HG02678 (cell line): Measurements from ENCODE around the gene YAF2.
A peak's percentile ranks its signal among the peaks of the same experiment; 100 is the strongest.
"Not testable (repeated sequence)": the region's sequence is repeated elsewhere in the genome, so short reads cannot be mapped to it uniquely, and the experiment has no call there.

Experiments used
- ATAC-seq: cut with Tn5 transposase; IDR thresholded peaks from one replicate; pipeline ENCODE4 v1.9.1; 2021; ENCODE audit warnings: mild to moderate bottlenecking, moderate library complexity; ENCODE audit not compliant: unreplicated experiment

Gene YAF2

DNA sequence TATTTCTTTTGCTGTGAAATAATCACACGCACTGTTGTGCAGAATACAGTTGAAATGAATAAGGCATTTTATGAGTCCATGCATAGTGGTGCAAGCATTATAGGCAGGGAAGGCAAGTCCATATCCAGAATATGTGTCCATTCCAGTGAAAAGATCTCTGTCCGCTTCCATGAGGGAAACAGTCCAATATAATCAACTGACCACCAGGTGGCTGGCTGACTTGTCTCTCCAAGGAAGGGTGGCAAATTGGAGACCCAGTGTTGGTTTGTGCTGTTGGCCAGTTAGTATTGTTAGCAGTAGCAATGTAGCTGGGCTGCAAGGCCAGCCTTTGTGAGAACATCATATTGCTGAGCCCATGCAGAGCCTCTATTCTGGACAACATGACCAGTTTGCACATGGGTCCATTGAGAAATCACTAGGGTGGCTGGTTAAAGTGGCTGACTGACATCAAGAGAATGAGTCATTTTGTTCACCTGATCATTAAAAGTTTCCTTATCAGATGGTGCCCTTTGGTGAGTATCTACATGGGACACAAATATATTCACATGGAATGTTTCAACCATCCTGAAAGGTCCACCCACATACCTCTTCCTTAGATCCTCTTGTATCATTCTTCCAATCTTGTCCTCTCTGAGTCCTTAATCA is 17.3 kb upstream of the YAF2 start:
- no peak for ATAC-seq

DNA sequence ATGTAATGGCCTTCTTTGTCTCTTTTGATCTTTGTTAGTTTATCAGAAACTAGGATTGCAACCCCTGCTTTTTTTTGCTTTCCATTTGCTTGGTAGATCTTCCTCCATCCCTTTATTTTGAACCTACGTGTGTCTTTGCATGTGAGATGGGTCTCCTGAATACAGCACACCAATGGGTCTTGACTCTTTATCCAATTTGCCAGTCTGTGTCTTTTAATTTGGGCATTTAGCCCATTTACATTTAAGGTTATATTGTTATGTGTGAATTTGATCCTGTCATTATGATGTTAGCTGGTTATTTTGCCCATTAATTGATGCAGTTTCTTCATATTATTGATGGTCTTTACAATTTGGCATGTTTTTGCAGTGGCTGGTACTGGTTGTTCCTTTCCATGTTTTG is 14.6 kb upstream of the YAF2 start:
- ATAC-seq, result not testable (repeated sequence)

DNA sequence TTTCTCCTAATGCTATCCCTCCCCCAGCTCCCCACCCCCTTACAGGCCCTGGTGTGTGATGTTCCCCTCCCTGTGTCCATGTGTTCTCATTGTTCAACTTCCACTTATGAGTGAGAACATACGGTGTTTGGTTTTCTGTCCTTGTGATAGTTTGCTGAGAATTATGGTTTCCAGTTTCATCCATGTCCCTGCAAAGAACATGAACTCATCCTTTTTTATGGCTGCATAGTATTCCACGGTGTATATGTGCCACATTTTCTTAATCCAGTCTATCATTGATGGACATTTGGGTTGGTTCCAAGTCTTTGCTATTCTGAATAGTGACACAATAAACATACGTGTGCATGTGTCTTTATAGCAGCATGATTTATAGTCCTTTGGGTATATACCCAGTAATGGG is 11.0 kb upstream of the YAF2 start:
- ATAC-seq, result not testable (repeated sequence)

DNA sequence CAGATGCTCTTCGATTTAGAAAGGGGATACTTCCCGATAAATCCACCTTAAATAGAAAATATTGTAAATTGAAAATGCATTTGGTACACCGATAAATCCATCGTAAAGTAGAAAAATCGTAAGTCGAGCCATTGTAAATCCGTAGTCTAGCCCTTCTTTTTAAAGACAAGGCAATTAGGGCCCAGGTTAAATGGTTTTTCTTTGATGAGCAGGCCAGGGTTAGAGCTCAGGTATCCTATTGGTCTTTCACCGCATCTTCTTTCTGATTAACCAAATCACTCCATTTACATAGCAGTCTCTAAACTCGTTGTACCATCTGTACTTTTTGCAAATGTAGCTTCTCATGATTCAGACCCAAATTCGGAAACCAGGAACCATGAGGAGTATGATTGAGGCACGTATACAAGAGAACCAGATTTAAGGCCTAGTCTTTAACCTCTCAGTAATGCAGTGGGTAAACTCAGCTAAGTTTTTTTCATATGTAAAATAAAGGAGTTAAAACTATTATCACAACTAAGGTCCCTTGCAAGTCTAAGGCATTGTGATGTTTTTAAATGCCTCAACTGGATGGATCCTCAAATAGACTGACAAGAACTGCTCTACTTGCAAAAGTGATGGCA is 2.2 kb upstream of the YAF2 start:
- no peak for ATAC-seq

DNA sequence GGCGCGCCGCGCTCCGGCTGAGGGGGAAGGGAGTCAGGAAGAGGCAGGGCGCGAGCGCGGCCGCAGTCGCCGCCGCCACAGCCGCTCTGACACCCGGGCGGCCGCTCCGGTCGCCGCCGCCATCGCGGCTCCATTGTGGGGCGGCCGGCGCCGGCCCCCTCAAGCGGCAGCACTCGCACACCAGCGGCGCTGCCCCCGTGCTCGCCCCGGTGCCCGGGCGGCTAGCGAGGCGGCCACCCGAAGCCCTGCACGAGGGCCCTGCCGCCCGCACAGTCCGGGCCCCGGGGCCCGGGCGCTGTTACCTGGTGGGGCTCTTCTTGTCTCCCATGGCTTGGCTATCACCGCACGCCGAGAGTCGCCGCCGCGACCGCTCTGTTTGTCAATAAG is 202 bp downstream of the YAF2 start:
- ATAC-seq, result peak; percentile 30

DNA sequence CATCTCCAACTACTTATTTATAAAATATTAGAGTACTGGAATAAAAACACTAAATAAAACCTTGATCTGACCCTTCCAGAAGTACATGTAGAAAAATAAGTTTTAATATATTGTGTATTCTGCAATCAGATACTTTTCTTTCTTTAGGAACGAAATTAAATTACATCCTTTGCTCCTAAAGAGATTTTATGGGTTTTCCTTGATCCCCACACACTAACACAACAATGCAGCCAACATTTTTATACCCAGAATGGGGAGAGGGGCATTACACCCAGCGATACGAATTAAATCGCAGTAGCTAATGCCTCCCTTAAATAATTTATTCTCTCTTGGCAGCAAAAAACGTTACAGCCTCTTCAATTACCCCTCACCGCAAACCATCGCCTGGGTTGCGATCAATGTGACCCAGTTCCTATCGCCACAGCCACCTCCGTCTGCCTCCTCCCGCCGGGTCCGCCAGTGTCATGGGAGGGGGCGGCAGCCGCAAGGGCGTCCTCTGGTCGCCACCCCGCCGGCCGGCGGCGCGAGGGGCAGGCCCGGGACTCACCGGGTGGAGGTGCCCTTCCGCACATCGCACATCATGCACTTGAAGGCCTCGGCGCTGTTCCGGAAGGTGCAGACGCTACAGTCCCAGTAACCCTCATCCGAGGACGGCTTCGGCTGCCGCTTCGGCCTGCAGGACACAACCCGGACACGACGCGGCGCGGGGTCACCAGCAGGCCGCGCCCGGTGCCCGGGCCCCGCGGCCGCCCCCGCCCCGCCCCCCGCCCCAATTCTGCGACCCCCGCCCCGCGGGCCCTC is 796 bp downstream of the YAF2 start:
- peak; percentile 79 for ATAC-seq

DNA sequence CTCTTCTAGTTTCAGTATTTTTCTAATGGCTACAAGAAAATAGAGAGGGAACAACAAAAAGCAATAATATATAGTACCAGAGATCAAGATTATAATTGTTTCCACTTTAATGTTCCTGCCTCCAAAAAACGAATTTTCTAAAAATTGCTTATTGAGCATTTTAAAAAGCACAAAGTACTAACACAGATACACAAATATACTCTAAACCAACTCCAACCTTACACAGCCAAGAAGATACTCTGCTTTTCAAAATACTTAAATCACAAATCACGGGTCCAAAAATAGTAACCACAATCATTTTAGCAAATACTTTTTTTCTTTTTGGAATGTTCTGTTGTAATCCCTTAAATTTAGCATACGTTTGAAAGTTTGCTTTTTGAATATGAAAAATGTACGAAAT is 2.0 kb downstream of the YAF2 start:
- ATAC-seq, result no peak

DNA sequence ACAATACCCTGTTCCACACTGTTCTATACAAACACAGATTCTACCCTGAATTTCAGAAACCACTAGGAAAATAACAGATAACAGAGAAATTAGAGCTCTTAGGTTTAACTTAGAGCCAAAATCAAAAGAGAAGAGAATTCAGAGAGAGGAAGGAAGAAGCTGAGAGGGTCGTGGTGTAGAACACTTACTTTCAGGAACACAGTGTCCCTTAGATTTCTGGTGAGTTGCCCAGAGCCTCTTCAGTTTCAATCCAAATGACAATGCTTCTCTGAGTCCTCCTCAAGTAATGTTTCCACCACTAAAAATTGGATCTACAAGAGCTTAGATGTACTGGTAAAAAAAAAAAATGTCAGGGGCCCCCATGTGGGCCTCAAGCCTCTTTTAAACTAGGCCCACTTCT is 2.6 kb downstream of the YAF2 start:
- no peak for ATAC-seq

DNA sequence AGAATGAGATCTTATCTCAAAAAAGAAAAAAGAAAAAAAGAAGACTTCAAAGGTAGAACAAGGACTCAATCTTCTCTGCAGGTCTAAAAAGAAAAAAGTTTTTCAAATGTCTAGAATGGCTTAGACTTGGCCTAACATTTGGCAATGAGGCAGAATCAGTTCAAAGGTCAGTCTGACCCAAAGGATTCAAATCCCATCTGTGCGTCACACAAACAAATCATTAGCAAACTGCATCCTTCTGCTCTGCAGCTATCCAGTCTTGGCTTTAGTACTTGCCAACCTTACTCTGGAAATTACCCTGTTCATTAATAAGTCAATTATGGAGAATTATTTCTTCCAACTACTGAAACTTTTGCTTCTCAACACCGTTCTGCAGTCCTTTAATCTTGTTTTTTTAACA is 3.1 kb downstream of the YAF2 start:
- no peak for ATAC-seq

DNA sequence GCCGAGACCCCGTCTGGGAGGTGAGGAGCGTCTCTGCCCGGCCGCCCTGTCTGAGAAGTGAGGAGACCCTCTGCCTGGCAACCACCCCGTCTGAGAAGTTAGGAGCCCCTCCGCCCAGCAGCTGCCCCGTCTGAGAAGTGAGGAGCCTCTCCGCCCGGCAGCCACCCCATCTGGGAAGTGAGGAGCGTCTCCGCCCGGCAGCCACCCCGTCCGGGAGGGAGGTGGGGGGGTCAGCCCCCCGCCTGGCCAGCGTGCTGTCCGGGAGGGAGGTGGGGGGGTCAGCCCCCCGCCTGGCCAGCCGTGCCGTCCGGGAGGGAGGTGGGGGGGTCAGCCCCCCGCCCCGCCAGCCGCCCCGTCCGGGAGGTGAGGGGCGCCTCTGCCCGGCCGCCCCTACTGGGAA is 10.5 kb downstream of the YAF2 start:
- not testable (repeated sequence) for ATAC-seq

DNA sequence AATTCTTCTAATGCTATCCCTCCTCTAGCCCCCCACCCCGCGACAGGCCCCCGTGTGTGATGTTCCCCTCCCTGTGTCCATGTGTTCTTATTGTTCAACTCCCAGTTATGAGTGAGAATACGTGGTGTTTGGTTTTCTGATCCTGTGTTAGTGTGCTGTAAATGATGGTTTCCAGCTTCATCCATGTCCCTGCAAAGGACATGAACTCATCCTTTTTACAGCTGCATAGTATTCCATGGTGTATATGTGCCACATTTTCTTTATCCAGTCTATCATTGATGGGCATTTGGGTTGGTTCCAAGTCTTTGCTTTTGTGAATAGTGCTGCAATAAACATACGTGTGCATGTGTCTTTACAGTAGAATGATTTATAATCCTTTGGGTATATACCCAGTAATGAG is 13.5 kb downstream of the YAF2 start:
- ATAC-seq, result not testable (repeated sequence)

DNA sequence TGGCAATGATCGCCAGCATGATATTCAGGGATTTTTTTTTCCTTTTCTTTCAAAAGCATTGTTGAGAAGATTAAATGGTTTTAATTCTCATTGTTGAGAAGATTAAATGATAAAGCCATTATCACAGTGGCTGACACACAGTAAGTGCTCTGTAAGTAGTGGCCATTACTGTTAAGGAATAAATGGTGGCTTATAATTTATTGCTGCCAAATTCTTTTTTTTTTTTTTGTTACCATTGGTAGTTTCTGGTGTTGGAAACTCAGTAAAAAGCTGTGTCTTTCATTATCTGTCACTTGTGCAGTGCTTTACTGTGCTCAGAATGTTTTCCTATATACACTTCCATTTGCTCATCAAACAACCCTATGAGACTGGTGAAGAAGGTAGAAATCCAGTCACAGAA is 15.3 kb downstream of the YAF2 start:
- ATAC-seq, result no peak

DNA sequence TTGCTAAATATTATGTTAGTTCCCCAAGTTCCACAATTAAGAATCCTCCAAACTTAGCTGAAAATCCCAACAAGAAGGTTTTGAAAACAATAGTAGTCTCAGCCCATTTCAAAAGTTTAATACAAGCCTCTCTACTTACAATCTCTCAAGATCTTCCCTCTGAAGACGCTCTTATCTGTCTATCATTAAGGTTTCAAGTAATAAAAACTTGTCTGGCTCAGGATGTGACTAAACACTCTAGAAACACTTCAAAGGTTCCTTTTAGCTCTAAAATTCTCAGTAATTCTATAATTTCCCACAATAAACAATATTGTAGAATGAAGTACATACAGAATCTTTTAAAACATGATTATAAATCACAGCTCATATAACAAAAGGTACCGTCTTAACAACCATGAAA is 16.3 kb downstream of the YAF2 start:
- ATAC-seq, result no peak

DNA sequence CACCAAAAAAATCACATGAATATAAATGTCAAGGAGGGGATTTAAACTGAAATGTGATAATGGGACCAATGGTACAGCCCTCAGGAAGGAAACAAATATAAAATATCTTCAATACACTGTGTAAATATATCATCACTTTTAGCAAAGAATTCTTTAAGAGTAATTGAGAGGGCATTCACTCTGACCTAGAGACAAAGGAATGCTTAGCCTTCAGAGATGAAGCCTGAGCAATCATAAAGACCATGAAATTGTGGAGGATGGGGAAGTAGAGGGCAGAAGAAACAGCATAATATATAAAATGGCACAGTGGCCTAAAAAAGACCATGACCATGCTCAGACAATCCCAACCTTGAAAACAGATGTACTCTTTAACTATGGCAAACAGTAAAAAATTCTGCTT is 20.4 kb downstream of the YAF2 start:
- ATAC-seq, result no peak

DNA sequence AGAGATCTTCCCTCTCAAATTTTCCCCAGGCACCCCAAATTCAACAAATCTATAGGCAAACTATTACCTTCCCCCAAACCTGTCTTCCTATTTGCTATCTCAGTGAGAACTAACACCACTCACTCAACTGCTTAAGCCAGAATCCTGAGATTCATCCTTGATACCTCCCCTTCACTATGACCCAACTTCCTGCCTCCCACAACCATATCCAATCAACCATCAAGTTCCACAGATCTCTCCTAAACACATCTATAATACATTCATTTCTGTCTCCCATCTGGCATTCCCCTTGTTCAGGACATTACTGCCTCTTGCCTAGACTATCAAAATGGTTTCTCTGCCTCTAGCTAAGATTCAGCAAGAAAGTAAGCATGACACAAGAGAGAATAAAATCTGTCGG is 21.3 kb downstream of the YAF2 start:
- ATAC-seq, result no peak

DNA sequence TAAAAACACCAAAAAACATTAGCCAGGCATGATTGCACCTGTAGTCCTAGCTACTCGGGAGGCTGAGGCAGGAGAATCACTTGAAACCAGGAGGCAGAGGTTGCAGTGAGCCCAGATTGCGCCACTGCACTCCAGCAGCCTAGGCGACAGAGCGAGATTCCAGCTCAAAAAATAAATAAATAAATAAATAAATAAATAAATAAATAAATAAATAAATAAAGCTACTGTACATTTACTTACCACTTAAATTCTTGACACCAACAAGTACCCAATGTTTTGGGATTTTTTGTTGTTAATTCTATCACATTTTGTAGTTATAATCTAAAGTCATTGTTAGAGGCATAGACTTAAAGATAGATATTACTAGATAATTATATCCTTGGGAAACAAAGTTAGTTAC is 22.3 kb downstream of the YAF2 start:
- ATAC-seq, result not testable (repeated sequence)

DNA sequence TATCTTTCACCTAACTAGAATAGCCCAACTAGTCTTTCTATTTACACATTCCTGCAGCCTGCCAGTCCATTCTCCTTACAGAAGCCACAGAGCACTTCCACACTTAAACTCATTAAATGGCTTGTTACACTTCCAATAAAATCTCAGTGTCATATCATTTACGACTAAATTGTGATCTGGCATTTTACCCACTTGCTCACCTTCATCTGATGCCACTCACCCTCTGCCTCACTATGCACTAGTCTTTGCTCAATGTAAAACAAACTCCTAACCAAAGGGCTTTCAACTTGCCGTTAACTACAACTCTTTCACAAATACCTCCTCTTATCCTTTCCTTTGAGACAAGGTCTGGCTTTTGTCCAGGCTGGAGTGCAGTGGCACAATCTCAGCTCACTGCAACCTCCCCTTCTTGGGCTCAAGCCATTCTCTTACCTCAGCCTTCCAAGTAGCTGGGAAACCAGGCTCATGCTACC is 24.1 kb downstream of the YAF2 start:
- ATAC-seq, result no peak

DNA sequence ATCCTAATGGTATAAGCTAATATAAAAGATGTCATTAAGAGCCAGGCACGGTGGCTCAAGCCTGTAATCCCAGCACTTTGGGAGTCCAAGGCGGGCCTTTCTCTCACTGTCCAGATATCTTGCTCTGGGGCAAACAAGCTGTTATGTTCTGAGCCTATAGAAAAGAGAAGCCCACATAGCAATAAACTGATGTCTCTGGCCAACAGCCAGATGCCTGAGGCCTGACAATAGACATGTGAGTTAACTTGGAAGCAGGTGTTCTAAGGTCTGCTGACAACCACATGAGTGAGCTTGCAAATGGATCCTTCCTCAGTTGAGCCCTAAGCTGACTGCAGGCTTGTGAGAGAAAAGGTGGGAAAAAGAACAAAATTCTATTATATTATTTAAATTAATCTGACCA is 25.0 kb downstream of the YAF2 start:
- ATAC-seq, result no peak

DNA sequence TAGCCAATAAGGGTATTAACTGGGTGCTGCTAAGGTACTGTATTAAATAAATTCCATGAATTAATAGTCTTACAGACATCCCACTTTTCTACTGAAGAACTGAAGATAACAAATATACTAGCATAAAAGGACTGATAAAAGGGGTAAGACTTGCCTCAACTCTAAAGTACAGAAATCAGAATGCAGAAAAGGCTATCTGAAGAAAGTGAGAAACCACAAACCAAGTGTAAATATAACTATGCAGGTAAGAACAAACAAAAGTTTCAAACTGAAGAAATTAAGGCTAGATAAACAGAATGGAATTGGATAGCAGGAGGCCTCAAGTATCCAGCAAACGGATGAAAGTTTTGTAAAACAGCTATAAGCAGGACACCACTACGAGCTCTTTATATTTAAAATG is 29.5 kb downstream of the YAF2 start:
- no peak for ATAC-seq

DNA sequence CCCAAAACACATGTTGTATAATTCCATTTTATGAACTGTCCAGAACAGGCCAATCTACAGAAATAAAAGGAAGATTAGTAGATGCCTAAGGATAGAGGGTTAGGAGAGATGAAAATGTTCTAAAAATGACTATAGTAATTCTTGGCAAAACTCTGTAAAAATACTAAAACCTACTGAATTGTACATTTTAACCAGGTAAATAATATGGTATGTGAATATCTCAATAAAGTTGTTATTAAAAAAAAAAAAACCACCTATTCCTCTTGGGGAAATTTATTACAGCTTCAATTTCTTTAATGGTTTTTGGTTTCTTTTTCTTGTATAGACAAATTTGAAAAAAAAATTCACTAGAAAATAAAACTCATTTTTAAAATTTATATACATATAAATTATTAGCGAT is 33.2 kb downstream of the YAF2 start:
- no peak for ATAC-seq

DNA sequence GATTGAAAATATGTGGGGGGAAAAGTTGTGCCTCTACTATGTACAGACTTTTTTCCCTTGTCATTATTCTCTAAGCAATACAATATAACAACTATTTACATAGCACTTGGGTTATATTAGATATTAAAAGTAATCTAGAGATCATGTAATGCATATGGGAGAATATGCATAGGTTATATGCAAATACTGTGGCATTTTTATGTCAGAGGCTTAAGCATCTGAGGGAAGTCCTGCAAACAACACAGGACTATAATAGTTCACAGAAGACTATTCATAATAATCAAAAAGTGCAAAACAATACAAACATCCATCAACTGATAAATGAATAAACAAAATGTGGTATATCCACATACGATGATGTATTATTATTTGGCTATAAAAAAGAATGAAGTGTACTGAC is 33.7 kb downstream of the YAF2 start:
- no peak for ATAC-seq

DNA sequence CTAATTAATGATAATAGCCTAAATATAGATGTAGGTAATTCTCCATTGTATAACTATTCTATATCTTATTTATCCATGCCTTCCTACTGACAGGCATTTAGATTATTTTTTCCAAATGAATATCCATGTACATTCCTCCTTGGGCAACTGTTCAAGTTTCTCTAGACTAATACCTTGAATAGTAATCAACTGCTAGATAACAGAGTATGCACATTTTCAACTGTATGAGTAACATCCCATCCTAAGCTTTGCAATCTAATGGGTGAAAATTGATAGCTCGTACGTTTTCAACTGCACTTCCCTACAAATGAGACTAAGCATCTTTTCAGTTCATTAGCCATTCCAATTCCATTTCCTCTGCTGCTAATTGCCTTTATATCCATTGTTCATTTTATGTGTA is 37.0 kb downstream of the YAF2 start:
- no peak for ATAC-seq
